Loucy (cell line): ENCODE results near the gene HSBP1L1.

ENCODE experiments used
- CTCF ChIP-seq: fragments of 200-600 bp; sonication (generic); conservative IDR thresholded peaks from 2 replicates; pipeline ENCODE4 v1.5.1; 2014; ENCODE audit warnings: mild to moderate bottlenecking, antibody characterized with exemption, low read length
- EZH2phosphoT487 ChIP-seq: fragments of 200-600 bp; IDR thresholded peaks from 2 replicates; pipeline ENCODE4 v1.6.1; 2018; ENCODE audit warnings: antibody characterized with exemption, mild to moderate bottlenecking, moderate library complexity, borderline replicate concordance

GRCh38 chr18:79939096-79939495, 25.3 kb upstream of the HSBP1L1 start:
- no peak for TF ChIP-seq EZH2phosphoT487
- no peak for TF ChIP-seq CTCF
